Activated B cell treated with CpG ODN at 0.5 μM for 24 hours (primary cell): ENCODE results near the gene SNPH. TPM values are rescaled to one million over a fixed set of nuclear protein-coding genes. Genes with fewer than 3 reads are reported as not detected.

Experiments
- ATAC-seq: fragments of 200-7000 bp; cut with Tn5 transposase; one replicate; pipeline ENCODE4 v1.10.0; 2021; ENCODE audit warnings: low read depth, mild to moderate bottlenecking, moderate library complexity
- CTCF ChIA-PET: fragments of 350-600 bp; sonication (Branson Sonifier 250); formaldehyde crosslinking; loops from one replicate; lab custom pipeline; 2021; ENCODE audit warnings: antibody characterized with exemption; lab: Charles Lee
- POLR2A ChIA-PET: fragments of 350-600 bp; sonication (Branson Sonifier 250); formaldehyde crosslinking; loops from one replicate; lab custom pipeline; 2021; ENCODE audit warnings: antibody characterized with exemption; lab: Charles Lee
- DNase-seq: peaks from one replicate; pipeline ENCODE4 v3.0.0; 2022
- H3K27ac Mint-ChIP-seq: one replicate; pipeline ENCODE4 v1.8.0; 2020; ENCODE audit warnings: mixed read lengths
- H3K27me3 Mint-ChIP-seq: one replicate; pipeline ENCODE4 v1.8.0; 2021; ENCODE audit warnings: mixed read lengths
- H3K36me3 Mint-ChIP-seq: one replicate; pipeline ENCODE4 v1.8.0; 2021; ENCODE audit warnings: low read depth, mixed read lengths
- H3K4me1 Mint-ChIP-seq: one replicate; pipeline ENCODE4 v1.8.0; 2021; ENCODE audit warnings: mixed read lengths
- H3K4me3 Mint-ChIP-seq: one replicate; pipeline ENCODE4 v1.8.0; 2020; ENCODE audit warnings: mild to moderate bottlenecking, mixed read lengths
- H3K9me3 Mint-ChIP-seq: one replicate; pipeline ENCODE4 v1.8.0; 2020; ENCODE audit warnings: mixed read lengths
- CTCF ChIP-seq: fragments of 200-600 bp; IDR thresholded peaks from one replicate; pipeline ENCODE4 v1.8.0; 2022; ENCODE audit warnings: antibody characterized with exemption, mild to moderate bottlenecking
- intact Hi-C: fragments of 100-400 bp; cut with micrococcal nuclease; formaldehyde crosslinking; loops from one replicate; pipeline ENCODE4 v1.15.1; 2024
- total RNA-seq: library from RNA; stranded (reverse); gene quantifications from 2 replicates; pipeline ENCODE4 v1.2.3, GENCODE V29; 2022

Gene SNPH
- total RNA-seq, 1 donor from 2014 or later = 0.86 TPM

- POLR2A ChIA-PET = interaction anchor here (1.4 kb wide), 1 partner anchor 9 kb away, joined by 3 read pairs; no protein-coding TSS in a partner anchor
- intact Hi-C loops = no loop called here
- TF ChIP-seq CTCF = no peak
- Mint-ChIP-seq H3K27me3 (no peaks in the 10 kb centered on the region), H3K27ac (no peak overlapping the region), H3K9me3 (no peaks in the 10 kb centered on the region), H3K4me1 (peaks cover 53% of the 10 kb centered on the region), H3K36me3 (peaks cover 37% of the 10 kb centered on the region), H3K4me3 (no peak overlapping the region)
- no peak for ATAC-seq
- peak; percentile 4 for DNase-seq
- CTCF ChIA-PET = interaction anchor here (1.3 kb wide), 1 partner anchor 170 kb away, joined by 4 read pairs; no protein-coding TSS in a partner anchor
Observed at GRCh38 chr20:1333462-1334369, 67.6 kb downstream of the SNPH start.

- POLR2A ChIA-PET = interaction anchor here (1.4 kb wide), 1 partner anchor 9 kb away, joined by 3 read pairs; no protein-coding TSS in a partner anchor
- CTCF ChIA-PET = no interaction called here
Observed at GRCh38 chr20:1334370-1334731, 68.3 kb downstream of the SNPH start.

GRCh38 chr20:1334761-1335160, 68.7 kb downstream of the SNPH start:
- no peak overlapping the region for H3K27ac Mint-ChIP-seq
- ChIA-PET POLR2A (interaction anchor here (1.4 kb wide), 1 partner anchor 10 kb away, joined by 3 read pairs; no protein-coding TSS in a partner anchor), CTCF (no interaction called here)
- no peak overlapping the region for H3K4me3 Mint-ChIP-seq
- intact Hi-C loops = no loop called here
- no peak for ATAC-seq
- no peaks in the 10 kb centered on the region for H3K9me3 Mint-ChIP-seq
- no peaks in the 10 kb centered on the region for H3K27me3 Mint-ChIP-seq
- no peak for DNase-seq
- H3K36me3 Mint-ChIP-seq = peaks cover 37% of the 10 kb centered on the region
- no peak for TF ChIP-seq CTCF
- peaks cover 44% of the 10 kb centered on the region for H3K4me1 Mint-ChIP-seq

More at GRCh38 chr20:1334370-1334731, 68.3 kb downstream of the SNPH start:
- peaks cover 48% of the 10 kb centered on the region for H3K4me1 Mint-ChIP-seq
- no peak overlapping the region for H3K27ac Mint-ChIP-seq
- no peak overlapping the region for H3K4me3 Mint-ChIP-seq
- H3K27me3 Mint-ChIP-seq = no peaks in the 10 kb centered on the region
- DNase-seq (no peak), ATAC-seq (no peak)
- intact Hi-C loops = no loop called here
- H3K9me3 Mint-ChIP-seq = no peaks in the 10 kb centered on the region
- TF ChIP-seq CTCF = no peak
- peaks cover 37% of the 10 kb centered on the region for H3K36me3 Mint-ChIP-seq

GRCh38 chr20:1335961-1336698, 70.0 kb downstream of the SNPH start:
- ATAC-seq (no peak), DNase-seq (no peak)
- Mint-ChIP-seq H3K9me3 (no peaks in the 10 kb centered on the region), H3K4me1 (peaks cover 30% of the 10 kb centered on the region), H3K27ac (no peak overlapping the region), H3K4me3 (no peak overlapping the region), H3K27me3 (no peaks in the 10 kb centered on the region), H3K36me3 (peaks cover 29% of the 10 kb centered on the region)
- ChIA-PET POLR2A (interaction anchor here (1.1 kb wide), 1 partner anchor 10 kb away, joined by 4 read pairs; no protein-coding TSS in a partner anchor), CTCF (interaction anchor here (1.5 kb wide), 1 partner anchor 167 kb away, joined by 4 read pairs; no protein-coding TSS in a partner anchor)
- intact Hi-C loops = no loop called here
- no peak for TF ChIP-seq CTCF
